ENCODE measurements around the gene PGA4.

Gene PGA4

DNA sequence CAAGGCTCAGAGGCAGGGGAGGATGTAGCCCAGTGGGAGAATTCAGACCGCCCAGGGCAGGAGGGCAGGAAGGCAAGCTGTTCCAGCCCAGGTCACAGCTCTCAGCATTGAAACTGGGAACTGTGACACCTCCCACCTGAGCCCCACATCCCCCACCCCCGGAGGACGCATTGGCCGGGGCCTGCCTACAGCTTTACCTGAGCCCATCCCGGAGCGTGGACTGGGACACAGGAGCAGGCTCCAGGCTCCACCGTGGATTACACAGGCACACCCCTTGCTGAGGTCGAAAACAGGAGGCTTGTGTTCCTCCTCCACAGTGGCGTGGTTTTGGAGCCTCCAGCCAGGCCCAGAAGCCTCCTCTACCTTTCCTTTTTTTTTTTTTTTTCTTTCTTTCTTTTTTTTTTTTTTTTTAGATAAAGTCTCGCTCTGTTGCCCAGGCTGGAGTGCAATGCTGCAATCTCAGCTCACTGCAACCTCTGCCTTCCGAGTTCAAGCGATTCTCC, 27.9 kb upstream of the PGA4 start:
- no peak overlapping the region for H3K4me2 ChIP-seq (ENCODE audit: insufficient read depth, low read length)
- H3K36me3 ChIP-seq (ENCODE audit: insufficient read depth, low read length): no peaks in the 10 kb centered on the region
- TF ChIP-seq, protein P1, sequence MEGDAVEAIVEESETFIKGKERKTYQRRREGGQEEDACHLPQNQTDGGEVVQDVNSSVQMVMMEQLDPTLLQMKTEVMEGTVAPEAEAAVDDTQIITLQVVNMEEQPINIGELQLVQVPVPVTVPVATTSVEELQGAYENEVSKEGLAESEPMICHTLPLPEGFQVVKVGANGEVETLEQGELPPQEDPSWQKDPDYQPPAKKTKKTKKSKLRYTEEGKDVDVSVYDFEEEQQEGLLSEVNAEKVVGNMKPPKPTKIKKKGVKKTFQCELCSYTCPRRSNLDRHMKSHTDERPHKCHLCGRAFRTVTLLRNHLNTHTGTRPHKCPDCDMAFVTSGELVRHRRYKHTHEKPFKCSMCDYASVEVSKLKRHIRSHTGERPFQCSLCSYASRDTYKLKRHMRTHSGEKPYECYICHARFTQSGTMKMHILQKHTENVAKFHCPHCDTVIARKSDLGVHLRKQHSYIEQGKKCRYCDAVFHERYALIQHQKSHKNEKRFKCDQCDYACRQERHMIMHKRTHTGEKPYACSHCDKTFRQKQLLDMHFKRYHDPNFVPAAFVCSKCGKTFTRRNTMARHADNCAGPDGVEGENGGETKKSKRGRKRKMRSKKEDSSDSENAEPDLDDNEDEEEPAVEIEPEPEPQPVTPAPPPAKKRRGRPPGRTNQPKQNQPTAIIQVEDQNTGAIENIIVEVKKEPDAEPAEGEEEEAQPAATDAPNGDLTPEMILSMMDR (IDR thresholded peaks at IDR 0.05; ENCODE audit: borderline replicate concordance, extremely low read depth, low read length, poor library complexity, severe bottlenecking): no peak
- TF ChIP-seq EZH2 (IDR thresholded peaks at IDR 0.05; ENCODE audit: borderline replicate concordance, low read depth, low read length, severe bottlenecking): no peak
- no peak overlapping the region for H3K4me3 ChIP-seq (ENCODE audit: low read depth in 1 of 2, low read length in 2 of 2)
- no peaks in the 10 kb centered on the region for H3K9me3 ChIP-seq (ENCODE audit: insufficient read depth, low read length, severe bottlenecking)
- H3K27me3 ChIP-seq (ENCODE audit: insufficient read depth, low read length, poor library complexity): peaks cover 12% of the 10 kb centered on the region
- no peaks in the 10 kb centered on the region for H3K4me1 ChIP-seq (ENCODE audit: insufficient read depth, low read length)
- H3K27ac ChIP-seq (ENCODE audit: low read length): no peak overlapping the region
- no peaks in the 10 kb centered on the region for H3K79me2 ChIP-seq (ENCODE audit: insufficient read depth, low read length)
- ATAC-seq (ENCODE audit: insufficient read depth, low read depth): no peak
- H4K20me1 ChIP-seq (ENCODE audit: insufficient read depth, low read length): no peaks in the 10 kb centered on the region
- DNase-seq: no peak
- H2AFZ ChIP-seq (ENCODE audit: low read depth, low read length): no peak overlapping the region
- no peak overlapping the region for H3K9ac ChIP-seq (ENCODE audit: low read depth, low read length)

DNA sequence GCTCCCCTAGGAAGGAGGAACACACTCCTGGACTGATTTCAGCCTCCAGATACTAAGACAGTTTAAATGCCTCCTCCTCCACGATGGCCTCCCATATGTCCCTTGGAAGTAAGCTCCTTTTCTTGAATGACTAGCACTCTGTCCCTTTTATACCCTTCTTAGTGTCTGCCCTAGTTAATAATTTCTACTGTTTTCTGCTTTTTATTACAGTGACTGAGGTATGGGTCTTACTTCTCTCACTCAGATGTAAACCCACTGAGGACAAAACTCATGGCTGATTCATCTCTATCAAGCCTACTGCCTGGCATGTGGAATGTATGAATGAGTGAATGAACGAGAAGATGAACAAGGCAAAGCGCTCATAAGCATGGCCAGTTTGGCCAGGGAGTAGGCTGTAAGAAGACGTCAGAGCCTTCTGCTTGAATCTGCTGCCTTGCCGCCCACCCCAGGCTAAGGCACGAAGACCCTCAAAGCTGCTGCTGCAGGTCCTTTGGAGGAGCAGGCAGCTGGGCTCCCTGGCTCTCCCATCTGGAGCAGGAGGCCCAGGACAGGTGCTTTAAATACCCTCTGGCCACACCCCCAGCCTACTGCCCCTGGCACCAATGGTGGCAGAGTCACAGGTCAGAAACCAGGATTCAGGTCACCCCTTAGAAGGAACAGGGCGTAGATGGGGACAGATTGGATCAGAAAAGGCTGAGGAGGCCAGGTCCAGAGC, 27.0 kb upstream of the PGA4 start:
- H4K20me1 ChIP-seq (ENCODE audit: insufficient read depth, low read length): no peaks in the 10 kb centered on the region
- H2AFZ ChIP-seq (ENCODE audit: low read depth, low read length): no peak overlapping the region
- H3K4me3 ChIP-seq (ENCODE audit: low read depth in 1 of 2, low read length in 2 of 2): no peak overlapping the region
- peaks cover 12% of the 10 kb centered on the region for H3K27me3 ChIP-seq (ENCODE audit: insufficient read depth, low read length, poor library complexity)
- H3K4me1 ChIP-seq (ENCODE audit: insufficient read depth, low read length): no peaks in the 10 kb centered on the region
- no peak overlapping the region for H3K4me2 ChIP-seq (ENCODE audit: insufficient read depth, low read length)
- H3K27ac ChIP-seq (ENCODE audit: low read length): no peak overlapping the region
- DNase-seq: no peak
- ATAC-seq (ENCODE audit: insufficient read depth, low read depth): no peak
- H3K36me3 ChIP-seq (ENCODE audit: insufficient read depth, low read length): no peaks in the 10 kb centered on the region
- no peaks in the 10 kb centered on the region for H3K79me2 ChIP-seq (ENCODE audit: insufficient read depth, low read length)
- no peak overlapping the region for H3K9ac ChIP-seq (ENCODE audit: low read depth, low read length)
- no peaks in the 10 kb centered on the region for H3K9me3 ChIP-seq (ENCODE audit: insufficient read depth, low read length, severe bottlenecking)
- no peak for TF ChIP-seq EZH2 (IDR thresholded peaks at IDR 0.05; ENCODE audit: borderline replicate concordance, low read depth, low read length, severe bottlenecking)
- TF ChIP-seq, protein P1 (IDR thresholded peaks at IDR 0.05; ENCODE audit: borderline replicate concordance, extremely low read depth, low read length, poor library complexity, severe bottlenecking): no peak

DNA sequence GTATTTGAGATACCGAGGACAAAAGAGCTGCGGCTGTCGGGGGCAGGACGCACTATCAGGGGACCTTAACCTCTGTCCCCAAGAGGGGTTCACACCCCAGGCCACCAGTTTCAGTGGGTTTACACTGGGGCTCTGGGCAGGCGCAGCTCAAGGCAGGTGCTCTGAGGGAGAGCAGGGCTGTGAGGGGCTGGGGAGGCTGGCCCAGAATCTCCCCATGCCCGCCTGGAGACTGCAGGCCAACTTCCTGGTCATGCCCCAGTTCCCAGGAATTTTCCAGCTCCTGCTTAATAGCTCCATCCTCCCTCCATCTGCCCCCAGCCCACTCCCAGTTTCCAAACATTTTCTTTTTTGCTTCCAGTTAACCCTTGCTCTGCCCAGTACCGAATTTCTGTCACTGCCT, 26.4 kb upstream of the PGA4 start:
- TF ChIP-seq, protein P1 (IDR thresholded peaks at IDR 0.05; ENCODE audit: borderline replicate concordance, extremely low read depth, low read length, poor library complexity, severe bottlenecking): no peak
- no peak for TF ChIP-seq EZH2 (IDR thresholded peaks at IDR 0.05; ENCODE audit: borderline replicate concordance, low read depth, low read length, severe bottlenecking)
- ATAC-seq (ENCODE audit: insufficient read depth, low read depth): no peak

More for the DNA sequence above, 26.4 kb upstream of the PGA4 start:
- Histone ChIP-seq H3K4me1 (ENCODE audit: insufficient read depth, low read length) (no peaks in the 10 kb centered on the region), H3K9ac (ENCODE audit: low read depth, low read length) (no peak overlapping the region), H2AFZ (ENCODE audit: low read depth, low read length) (no peak overlapping the region), H3K36me3 (ENCODE audit: insufficient read depth, low read length) (no peaks in the 10 kb centered on the region), H4K20me1 (ENCODE audit: insufficient read depth, low read length) (no peaks in the 10 kb centered on the region), H3K27ac (ENCODE audit: low read length) (no peak overlapping the region), H3K4me2 (ENCODE audit: insufficient read depth, low read length) (no peak overlapping the region), H3K9me3 (ENCODE audit: insufficient read depth, low read length, severe bottlenecking) (no peaks in the 10 kb centered on the region), H3K4me3 (ENCODE audit: low read depth in 1 of 2, low read length in 2 of 2) (no peak overlapping the region), H3K79me2 (ENCODE audit: insufficient read depth, low read length) (no peaks in the 10 kb centered on the region), H3K27me3 (ENCODE audit: insufficient read depth, low read length, poor library complexity) (peaks cover 12% of the 10 kb centered on the region)
- no peak for DNase-seq
